Measurements from ENCODE around the gene FBXW11. TPM values are rescaled to one million over a fixed set of nuclear protein-coding genes. Genes with fewer than 3 reads are reported as not detected.

FBXW11 gene
- total RNA-seq, 1 experiment from 2014 or later, result 54.8 TPM

GRCh38 chr5:172050080-172050479 lies 43.6 kb upstream of the FBXW11 start:
- Histone ChIP-seq H3K4me3 (no peak overlapping the region), H3K4me2 (no peak overlapping the region), H3F3A (ENCODE audit: insufficient read depth, low read depth) (no peaks in the 10 kb centered on the region), H3K36me3 (ENCODE audit: low read depth) (no peaks in the 10 kb centered on the region), H3K79me2 (ENCODE audit: low read depth) (no peaks in the 10 kb centered on the region), H4K20me1 (ENCODE audit: insufficient read depth) (no peaks in the 10 kb centered on the region), H3K9me2 (ENCODE audit: insufficient read depth) (no peaks in the 10 kb centered on the region), H3K9me3 (ENCODE audit: insufficient read depth, low read depth) (no peaks in the 10 kb centered on the region), H3K27ac (no peak overlapping the region), H2AFZ (no peak overlapping the region), H3K27me3 (ENCODE audit: insufficient read depth, low read depth) (no peaks in the 10 kb centered on the region), H3K4me1 (replicated peaks; ENCODE audit: insufficient read depth) (no peaks in the 10 kb centered on the region)
- intact Hi-C loops (cut with micrococcal nuclease; ENCODE audit: unreplicated experiment), result loop anchor here (5.0 kb wide), 1 partner anchor 137 kb away; the partner anchor contains the start of gene STK10
- no TSS peak for BruUV-seq (replicated peaks)
- TF ChIP-seq EZH2 (IDR thresholded peaks at IDR 0.05; ENCODE audit: low read depth), result no peak
- no peak for TF ChIP-seq CTCF (conservative IDR thresholded peaks at IDR 0.05)
- ChIA-PET POLR2A (ENCODE audit: unreplicated experiment) (interaction anchor here (0.7 kb wide), 1 partner anchor 364 kb away, joined by 11 read pairs; no protein-coding TSS in a partner anchor), CTCF (interaction anchor here (0.8 kb wide), 1 partner anchor 227 kb away, joined by 4 read pairs; no protein-coding TSS in a partner anchor)
- no peak for DNase-seq

GRCh38 chr5:172049226-172049796 lies 42.9 kb upstream of the FBXW11 start:
- ChIA-PET CTCF (no interaction called here), POLR2A (ENCODE audit: unreplicated experiment) (no interaction called here)
- Histone ChIP-seq H3K4me3 (no peak overlapping the region), H2AFZ (no peak overlapping the region), H3K9me2 (ENCODE audit: insufficient read depth) (no peaks in the 10 kb centered on the region), H3K4me1 (replicated peaks; ENCODE audit: insufficient read depth) (no peaks in the 10 kb centered on the region), H3K4me2 (no peak overlapping the region), H4K20me1 (ENCODE audit: insufficient read depth) (no peaks in the 10 kb centered on the region), H3K27me3 (ENCODE audit: insufficient read depth, low read depth) (no peaks in the 10 kb centered on the region), H3K27ac (no peak overlapping the region), H3K36me3 (ENCODE audit: low read depth) (no peaks in the 10 kb centered on the region), H3K9me3 (ENCODE audit: insufficient read depth, low read depth) (no peaks in the 10 kb centered on the region), H3F3A (ENCODE audit: insufficient read depth, low read depth) (no peaks in the 10 kb centered on the region), H3K79me2 (ENCODE audit: low read depth) (no peaks in the 10 kb centered on the region)
- intact Hi-C loops (cut with micrococcal nuclease; ENCODE audit: unreplicated experiment), result no loop called here
- no TSS peak for BruUV-seq (replicated peaks)
- no peak for DNase-seq
- TF ChIP-seq EZH2 (IDR thresholded peaks at IDR 0.05; ENCODE audit: low read depth) (no peak), CTCF (conservative IDR thresholded peaks at IDR 0.05) (no peak)

- H4K20me1 ChIP-seq (ENCODE audit: insufficient read depth), result no peaks in the 10 kb centered on the region
- no peak for TF ChIP-seq CTCF (conservative IDR thresholded peaks at IDR 0.05)
- no peak for TF ChIP-seq EZH2 (IDR thresholded peaks at IDR 0.05; ENCODE audit: low read depth)
- no peaks in the 10 kb centered on the region for H3K9me3 ChIP-seq (ENCODE audit: insufficient read depth, low read depth)
- H2AFZ ChIP-seq, result no peak overlapping the region
- intact Hi-C loops (cut with micrococcal nuclease; ENCODE audit: unreplicated experiment), result no loop called here
- no peaks in the 10 kb centered on the region for H3K27me3 ChIP-seq (ENCODE audit: insufficient read depth, low read depth)
- H3K4me2 ChIP-seq, result no peak overlapping the region
- DNase-seq, result no peak
- no peaks in the 10 kb centered on the region for H3K9me2 ChIP-seq (ENCODE audit: insufficient read depth)
- no peaks in the 10 kb centered on the region for H3K79me2 ChIP-seq (ENCODE audit: low read depth)
- H3K4me3 ChIP-seq, result no peak overlapping the region
- no TSS peak for BruUV-seq (replicated peaks)
- no peaks in the 10 kb centered on the region for H3F3A ChIP-seq (ENCODE audit: insufficient read depth, low read depth)
- ChIA-PET POLR2A (ENCODE audit: unreplicated experiment) (interaction anchor here (0.5 kb wide), 1 partner anchor 42 kb away, joined by 3 read pairs; the partner anchor contains the start of gene FBXW11), CTCF (interaction anchor here (0.6 kb wide), 1 partner anchor 99 kb away, joined by 4 read pairs; no protein-coding TSS in a partner anchor)
- no peaks in the 10 kb centered on the region for H3K4me1 ChIP-seq (replicated peaks; ENCODE audit: insufficient read depth)
- H3K36me3 ChIP-seq (ENCODE audit: low read depth), result no peaks in the 10 kb centered on the region
- no peak overlapping the region for H3K27ac ChIP-seq
Measured at GRCh38 chr5:172048539-172049101, 42.2 kb upstream of the FBXW11 start.
